ENCODE results near the gene TPRN. TPM values are rescaled to one million over a fixed set of nuclear protein-coding genes. Genes with fewer than 3 reads are reported as not detected.

TPRN gene
- total RNA-seq, 1 experiment from 2014 or later: 43.1 TPM

DNA sequence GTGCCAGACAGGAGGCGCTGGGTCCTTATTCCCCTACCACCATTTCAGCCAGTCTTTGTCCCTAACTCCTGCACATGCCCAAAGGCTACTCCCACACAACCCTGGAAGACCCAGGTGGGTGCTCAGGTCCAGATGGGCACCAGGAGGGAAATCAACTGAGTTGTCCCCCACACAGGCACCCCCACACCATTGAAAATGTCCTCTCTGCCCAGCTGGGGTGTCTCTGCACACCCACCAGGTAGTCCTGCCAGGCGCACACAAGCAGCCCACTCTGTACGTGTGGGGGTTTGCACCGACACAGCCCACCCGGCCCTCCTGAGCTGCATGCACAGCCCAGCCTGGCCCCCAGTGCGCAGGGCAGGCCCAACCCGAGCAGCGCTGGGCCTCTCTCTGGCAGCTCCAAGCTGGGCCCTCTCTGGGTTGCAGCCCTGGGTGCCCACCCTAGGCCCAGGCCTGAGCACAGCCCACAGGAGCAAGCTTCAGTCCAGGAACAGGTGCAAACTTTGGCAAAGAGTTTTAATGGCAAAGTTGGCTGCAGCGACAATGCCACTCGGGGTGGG is 19.3 kb upstream of the TPRN start:
- Mint-ChIP-seq H3K9me3 (no peaks in the 10 kb centered on the region), H3K4me1 (peaks cover 4% of the 10 kb centered on the region; the same call in 1 of the 2 replicates), H3K4me3 (no peak overlapping the region), H3K36me3 (0 out of 2 replicates have a peak, but pooled peaks cover 3% of the 10 kb centered on the region), H3K27ac (no peak overlapping the region), H3K27me3 (ENCODE audit: low read depth) (no peaks in the 10 kb centered on the region)
- no peak for DNase-seq (ENCODE audit: low spot score)
- ATAC-seq: no peak
- CTCF ChIA-PET: interaction anchor here (3.6 to 8.9 kb wide), 2 partner anchors 16 to 18 kb away, joined by 11 to 143 read pairs; partner anchors contain the start of gene TPRN
- TF ChIP-seq CREM (CRISPR knock-in tag; IDR thresholded peaks at IDR 0.05): no peak
- TF ChIP-seq PRDM15 (CRISPR knock-in tag; IDR thresholded peaks at IDR 0.05): no peak
- no peak for TF ChIP-seq JAZF1 (CRISPR knock-in tag; IDR thresholded peaks at IDR 0.05)
- TF ChIP-seq GTF2I (CRISPR knock-in tag; conservative IDR thresholded peaks at IDR 0.05): no peak
- no peak for TF ChIP-seq IRF2 (CRISPR knock-in tag; IDR thresholded peaks at IDR 0.05; ENCODE audit: borderline replicate concordance, low read depth)
- TF ChIP-seq MAX (CRISPR knock-in tag; IDR thresholded peaks at IDR 0.05): no peak
- TF ChIP-seq NFYB (CRISPR knock-in tag; conservative IDR thresholded peaks at IDR 0.05; ENCODE audit: low read depth): no peak
- TF ChIP-seq OVOL2 (CRISPR knock-in tag; IDR thresholded peaks at IDR 0.05; ENCODE audit: borderline replicate concordance): no peak
- TF ChIP-seq, protein P1, sequence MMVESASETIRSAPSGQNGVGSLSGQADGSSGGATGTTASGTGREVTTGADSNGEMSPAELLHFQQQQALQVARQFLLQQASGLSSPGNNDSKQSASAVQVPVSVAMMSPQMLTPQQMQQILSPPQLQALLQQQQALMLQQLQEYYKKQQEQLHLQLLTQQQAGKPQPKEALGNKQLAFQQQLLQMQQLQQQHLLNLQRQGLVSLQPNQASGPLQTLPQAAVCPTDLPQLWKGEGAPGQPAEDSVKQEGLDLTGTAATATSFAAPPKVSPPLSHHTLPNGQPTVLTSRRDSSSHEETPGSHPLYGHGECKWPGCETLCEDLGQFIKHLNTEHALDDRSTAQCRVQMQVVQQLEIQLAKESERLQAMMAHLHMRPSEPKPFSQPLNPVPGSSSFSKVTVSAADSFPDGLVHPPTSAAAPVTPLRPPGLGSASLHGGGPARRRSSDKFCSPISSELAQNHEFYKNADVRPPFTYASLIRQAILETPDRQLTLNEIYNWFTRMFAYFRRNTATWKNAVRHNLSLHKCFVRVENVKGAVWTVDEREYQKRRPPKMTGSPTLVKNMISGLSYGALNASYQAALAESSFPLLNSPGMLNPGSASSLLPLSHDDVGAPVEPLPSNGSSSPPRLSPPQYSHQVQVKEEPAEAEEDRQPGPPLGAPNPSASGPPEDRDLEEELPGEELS (CRISPR knock-in tag; IDR thresholded peaks at IDR 0.05): no peak
- no peak for TF ChIP-seq MYBL2 (CRISPR knock-in tag; IDR thresholded peaks at IDR 0.05)
- TF ChIP-seq, protein P2, sequence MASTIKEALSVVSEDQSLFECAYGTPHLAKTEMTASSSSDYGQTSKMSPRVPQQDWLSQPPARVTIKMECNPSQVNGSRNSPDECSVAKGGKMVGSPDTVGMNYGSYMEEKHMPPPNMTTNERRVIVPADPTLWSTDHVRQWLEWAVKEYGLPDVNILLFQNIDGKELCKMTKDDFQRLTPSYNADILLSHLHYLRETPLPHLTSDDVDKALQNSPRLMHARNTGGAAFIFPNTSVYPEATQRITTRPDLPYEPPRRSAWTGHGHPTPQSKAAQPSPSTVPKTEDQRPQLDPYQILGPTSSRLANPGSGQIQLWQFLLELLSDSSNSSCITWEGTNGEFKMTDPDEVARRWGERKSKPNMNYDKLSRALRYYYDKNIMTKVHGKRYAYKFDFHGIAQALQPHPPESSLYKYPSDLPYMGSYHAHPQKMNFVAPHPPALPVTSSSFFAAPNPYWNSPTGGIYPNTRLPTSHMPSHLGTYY (CRISPR knock-in tag; IDR thresholded peaks at IDR 0.05): no peak
- no peak for TF ChIP-seq E2F4 (CRISPR knock-in tag; IDR thresholded peaks at IDR 0.05; ENCODE audit: borderline replicate concordance, low read depth)
- TF ChIP-seq FOXK1 (CRISPR knock-in tag; IDR thresholded peaks at IDR 0.05): no peak
- TF ChIP-seq USF1 (CRISPR knock-in tag; IDR thresholded peaks at IDR 0.05): no peak
- no peak for TF ChIP-seq ELF4 (CRISPR knock-in tag; IDR thresholded peaks at IDR 0.05; ENCODE audit: low read depth)
- no peak for TF ChIP-seq FOXP1 (CRISPR knock-in tag; IDR thresholded peaks at IDR 0.05; ENCODE audit: borderline replicate concordance)
- POLR2A ChIA-PET: interaction anchor here (0.7 kb wide), 1 partner anchor 45 kb away, joined by 3 read pairs; no protein-coding TSS in a partner anchor

Data from WTC11 (cell line).